Measurements from ENCODE around the gene DST. TPM values are rescaled to one million over a fixed set of nuclear protein-coding genes. Genes with fewer than 3 reads are reported as not detected.

The DST gene
- total RNA-seq, 2 experiments from 2014 or later: 1.3 to 1.7 TPM

DNA sequence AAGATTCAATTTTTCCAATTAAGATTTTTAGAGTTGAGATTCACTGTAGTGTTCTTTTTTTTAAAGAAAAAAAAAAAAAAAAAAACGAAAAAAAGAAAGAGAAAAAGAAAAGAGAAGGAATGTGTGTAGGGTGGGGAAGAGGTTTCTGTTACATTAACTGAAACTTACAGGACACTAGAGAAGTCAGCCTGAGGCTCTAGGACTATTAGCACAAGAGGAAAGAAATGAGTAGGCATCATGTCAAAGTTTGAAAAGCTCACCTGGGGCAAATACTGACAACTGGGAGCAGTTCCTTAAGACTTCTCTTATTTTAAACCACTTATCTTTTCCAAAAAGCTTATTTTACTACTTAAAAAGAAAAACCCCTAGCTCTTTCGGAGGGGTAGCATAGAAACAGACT lies 185.9 kb downstream of the DST start:
- intact Hi-C loops (cut with micrococcal nuclease): no loop called here

DNA sequence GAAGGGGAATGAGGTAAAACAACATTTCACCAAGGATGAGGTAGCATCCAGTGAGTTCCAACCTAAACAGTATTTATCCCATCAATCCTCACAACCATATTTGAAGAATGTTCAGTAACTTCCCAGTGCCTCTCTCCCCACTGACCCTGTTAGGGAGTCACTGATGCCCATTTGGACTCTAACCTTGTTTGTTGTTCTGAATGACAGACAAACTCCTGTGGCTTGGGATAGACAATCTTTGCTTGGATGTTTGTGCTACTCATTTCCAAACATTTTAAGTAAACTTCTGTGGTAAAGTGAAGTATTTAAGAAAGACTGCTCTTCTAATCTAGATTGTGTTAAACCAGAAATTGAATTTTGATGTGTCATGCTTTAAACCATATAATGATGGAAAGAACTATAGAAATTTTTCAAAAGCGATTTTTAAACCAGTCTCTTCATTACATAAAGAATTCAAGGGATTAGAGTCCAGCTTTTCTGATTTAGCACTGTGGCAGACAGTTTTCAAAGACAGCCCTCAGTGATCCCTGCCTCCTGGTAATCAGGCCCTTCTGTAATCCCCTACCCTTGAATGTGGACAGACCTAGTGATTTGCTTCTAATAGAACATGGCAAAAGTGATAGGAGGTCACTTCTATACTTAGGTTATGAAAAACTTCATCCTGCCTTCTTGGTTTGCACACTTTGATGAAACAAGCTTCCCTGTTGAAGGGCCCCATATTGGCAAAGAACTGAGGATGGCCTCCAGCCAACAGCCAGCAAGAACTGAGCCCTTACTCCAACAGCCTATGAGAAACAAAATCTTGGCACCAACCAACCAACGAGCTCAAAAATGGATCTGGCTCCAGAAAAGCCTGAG lies 191.6 kb downstream of the DST start:
- ChIA-PET POLR2A (no interaction called here), CTCF (no interaction called here)
- H3K36me3 Mint-ChIP-seq (ENCODE audit: low read depth): no peaks in the 10 kb centered on the region
- ATAC-seq (no peak), DNase-seq (no peak)
- H3K27ac Mint-ChIP-seq: no peak overlapping the region
- intact Hi-C loops (cut with micrococcal nuclease): no loop called here
- no peak overlapping the region for H3K4me3 Mint-ChIP-seq
- TF ChIP-seq CTCF (IDR thresholded peaks at IDR 0.05): no peak
- no peaks in the 10 kb centered on the region for H3K4me1 Mint-ChIP-seq (ENCODE audit: low read depth)
- no peaks in the 10 kb centered on the region for H3K9me3 Mint-ChIP-seq
- no peaks in the 10 kb centered on the region for H3K27me3 Mint-ChIP-seq

More for the DNA sequence above, 185.9 kb downstream of the DST start:
- no peaks in the 10 kb centered on the region for H3K9me3 Mint-ChIP-seq
- no peak overlapping the region for H3K27ac Mint-ChIP-seq
- no peak for TF ChIP-seq CTCF (IDR thresholded peaks at IDR 0.05)
- no peak for ATAC-seq
- no peak overlapping the region for H3K4me3 Mint-ChIP-seq
- DNase-seq: no peak
- ChIA-PET CTCF (no interaction called here), POLR2A (no interaction called here)
- H3K27me3 Mint-ChIP-seq: no peaks in the 10 kb centered on the region
- H3K36me3 Mint-ChIP-seq (ENCODE audit: low read depth): no peaks in the 10 kb centered on the region
- H3K4me1 Mint-ChIP-seq (ENCODE audit: low read depth): peaks cover 3% of the 10 kb centered on the region

DNA sequence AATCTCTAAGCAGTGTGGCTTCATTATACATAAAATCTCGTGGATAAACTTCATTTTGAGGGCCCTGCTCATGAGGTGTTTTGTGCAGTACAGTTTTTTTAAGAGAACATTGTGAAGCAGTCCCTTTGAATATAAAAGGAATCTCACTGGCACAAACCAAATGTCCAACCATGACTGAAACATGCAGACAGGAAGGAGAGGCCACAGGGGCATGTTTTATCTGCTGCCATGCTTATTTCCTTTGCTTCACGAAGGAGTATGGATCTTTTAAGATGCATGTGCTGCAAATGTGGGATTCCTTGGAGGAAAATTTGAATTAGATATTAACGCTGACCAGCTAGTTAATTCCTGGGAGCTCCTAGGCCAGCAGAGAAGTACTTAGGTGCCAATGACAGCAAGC lies 192.3 kb downstream of the DST start:
- ChIA-PET CTCF (no interaction called here), POLR2A (no interaction called here)
- H3K4me1 Mint-ChIP-seq (ENCODE audit: low read depth): no peaks in the 10 kb centered on the region
- H3K27ac Mint-ChIP-seq: no peak overlapping the region
- DNase-seq: no peak
- intact Hi-C loops (cut with micrococcal nuclease): no loop called here
- H3K9me3 Mint-ChIP-seq: no peaks in the 10 kb centered on the region
- no peak overlapping the region for H3K4me3 Mint-ChIP-seq
- no peaks in the 10 kb centered on the region for H3K36me3 Mint-ChIP-seq (ENCODE audit: low read depth)
- ATAC-seq: no peak
- TF ChIP-seq CTCF (IDR thresholded peaks at IDR 0.05): no peak
- H3K27me3 Mint-ChIP-seq: no peaks in the 10 kb centered on the region

DNA sequence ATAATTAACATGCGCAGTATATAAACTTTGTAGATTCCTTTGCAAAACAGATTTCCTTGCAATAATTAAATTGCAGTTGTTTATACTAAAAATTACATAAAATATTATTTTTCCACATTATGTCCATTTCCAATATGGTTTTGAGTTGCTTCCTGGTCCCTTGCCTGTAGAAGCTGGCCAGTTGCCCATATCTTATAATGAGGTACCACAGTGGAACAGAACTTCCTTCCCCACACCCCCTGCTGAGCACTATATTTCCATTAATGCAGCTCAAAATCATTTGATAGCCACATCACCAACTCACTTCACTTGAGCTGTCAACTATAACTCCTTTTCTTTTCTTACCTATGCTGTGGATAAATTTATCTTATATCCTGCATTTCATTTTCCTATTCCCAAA lies 194.6 kb downstream of the DST start:
- Mint-ChIP-seq H3K27me3 (no peaks in the 10 kb centered on the region), H3K9me3 (peaks cover 3% of the 10 kb centered on the region), H3K4me1 (ENCODE audit: low read depth) (no peaks in the 10 kb centered on the region), H3K36me3 (ENCODE audit: low read depth) (no peaks in the 10 kb centered on the region), H3K4me3 (no peak overlapping the region), H3K27ac (no peak overlapping the region)
- no peak for TF ChIP-seq CTCF (IDR thresholded peaks at IDR 0.05)
- no peak for DNase-seq
- ChIA-PET CTCF (interaction anchor here (0.7 kb wide), 1 partner anchor 11 kb away, joined by 3 read pairs; no protein-coding TSS in a partner anchor), POLR2A (no interaction called here)
- ATAC-seq: no peak
- intact Hi-C loops (cut with micrococcal nuclease): no loop called here

DNA sequence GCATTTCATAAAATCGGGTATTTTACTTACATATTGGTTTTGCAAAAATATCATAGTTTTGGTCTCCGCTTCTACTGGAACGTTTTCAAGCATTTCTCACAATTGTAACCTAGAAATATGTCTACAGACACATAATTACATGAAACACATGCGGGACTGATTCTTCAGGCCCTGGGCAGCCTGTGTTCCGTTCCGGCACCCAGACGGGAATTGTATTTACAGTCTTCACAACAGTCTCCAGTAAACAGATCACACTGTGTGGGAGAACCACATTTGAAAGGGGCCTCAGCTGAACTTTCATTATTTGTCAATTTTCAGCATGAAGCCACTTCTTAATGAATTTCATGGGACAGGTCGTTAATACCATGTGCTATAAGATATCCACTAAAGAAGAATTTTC lies 196.9 kb downstream of the DST start:
- Mint-ChIP-seq H3K4me3 (no peak overlapping the region), H3K36me3 (ENCODE audit: low read depth) (no peaks in the 10 kb centered on the region), H3K27ac (no peak overlapping the region), H3K4me1 (ENCODE audit: low read depth) (no peaks in the 10 kb centered on the region), H3K9me3 (peaks cover 3% of the 10 kb centered on the region), H3K27me3 (no peaks in the 10 kb centered on the region)
- ChIA-PET POLR2A (no interaction called here), CTCF (no interaction called here)
- no peak for ATAC-seq
- intact Hi-C loops (cut with micrococcal nuclease): no loop called here
- no peak for DNase-seq
- TF ChIP-seq CTCF (IDR thresholded peaks at IDR 0.05): no peak
